ENCODE data around the gene FRMD5. TPM values are rescaled to one million over a fixed set of nuclear protein-coding genes. Genes with fewer than 3 reads are reported as not detected.

The FRMD5 gene
- total and polyA plus RNA-seq, 2 experiments from 2014 or later: 5.9 to 10.1 TPM

GRCh38 chr15:44158111-44158510 lies 37.0 kb downstream of the FRMD5 start:
- H3K27ac ChIP-seq (ENCODE audit: low read depth): no peak overlapping the region
- H3K36me3 ChIP-seq (ENCODE audit: insufficient read depth): no peaks in the 10 kb centered on the region
- H3K9me2 ChIP-seq (ENCODE audit: insufficient read depth): no peaks in the 10 kb centered on the region
- H3F3A ChIP-seq (replicated peaks; ENCODE audit: low read depth): no peaks in the 10 kb centered on the region
- no peaks in the 10 kb centered on the region for H3K4me1 ChIP-seq (ENCODE audit: insufficient read depth)
- H3K27me3 ChIP-seq (ENCODE audit: insufficient read depth): no peaks in the 10 kb centered on the region
- Mint-ChIP-seq H3K36me3 (ENCODE audit: low read depth) (no peaks in the 10 kb centered on the region; the same call in 2 of the 3 replicates), H3K9me3 (no peaks in the 10 kb centered on the region; the same call in 2 of the 3 replicates), H3K27me3 (ENCODE audit: insufficient read depth, low read depth, poor library complexity) (no peaks in the 10 kb centered on the region), H3K4me3 (no peak overlapping the region), H3K27ac (no peak overlapping the region), H3K4me1 (peaks cover 3% of the 10 kb centered on the region)
- ATAC-seq (no peak), DNase-seq (ENCODE audit: low spot score) (no peak)
- H2AFZ ChIP-seq: no peak overlapping the region
- H3K79me2 ChIP-seq (replicated peaks; ENCODE audit: insufficient read depth): no peaks in the 10 kb centered on the region
- no peak overlapping the region for H3K4me2 ChIP-seq
- H3K4me3 ChIP-seq: no peak overlapping the region
- peaks cover 6% of the 10 kb centered on the region; the same call in 1 of the 2 replicates for H4K20me1 ChIP-seq (replicated peaks; ENCODE audit: insufficient read depth)
- TF ChIP-seq ZNF331 (CRISPR knock-in tag; IDR thresholded peaks at IDR 0.05; ENCODE audit: low read depth) (no peak), STAT1 (IDR thresholded peaks at IDR 0.05; ENCODE audit: unreplicated experiment) (no peak), POLR2AphosphoS5 (IDR thresholded peaks at IDR 0.05; ENCODE audit: low read depth) (no peak), NANOG (IDR thresholded peaks at IDR 0.05; ENCODE audit: borderline replicate concordance) (no peak), ZNF462 (CRISPR knock-in tag; IDR thresholded peaks at IDR 0.05) (no peak), EZH2phosphoT487 (IDR thresholded peaks at IDR 0.05; ENCODE audit: unreplicated experiment) (no peak), ZNF114 (CRISPR knock-in tag; IDR thresholded peaks at IDR 0.05) (no peak), JUNB (IDR thresholded peaks at IDR 0.05; ENCODE audit: unreplicated experiment) (no peak), EZH2 (IDR thresholded peaks at IDR 0.05; ENCODE audit: low read depth, unreplicated experiment) (no peak), ETS1 (IDR thresholded peaks at IDR 0.05) (no peak), CREB1 (CRISPR knock-in tag; IDR thresholded peaks at IDR 0.05; ENCODE audit: low read depth) (no peak)
- TF ChIP-seq, protein P1, sequence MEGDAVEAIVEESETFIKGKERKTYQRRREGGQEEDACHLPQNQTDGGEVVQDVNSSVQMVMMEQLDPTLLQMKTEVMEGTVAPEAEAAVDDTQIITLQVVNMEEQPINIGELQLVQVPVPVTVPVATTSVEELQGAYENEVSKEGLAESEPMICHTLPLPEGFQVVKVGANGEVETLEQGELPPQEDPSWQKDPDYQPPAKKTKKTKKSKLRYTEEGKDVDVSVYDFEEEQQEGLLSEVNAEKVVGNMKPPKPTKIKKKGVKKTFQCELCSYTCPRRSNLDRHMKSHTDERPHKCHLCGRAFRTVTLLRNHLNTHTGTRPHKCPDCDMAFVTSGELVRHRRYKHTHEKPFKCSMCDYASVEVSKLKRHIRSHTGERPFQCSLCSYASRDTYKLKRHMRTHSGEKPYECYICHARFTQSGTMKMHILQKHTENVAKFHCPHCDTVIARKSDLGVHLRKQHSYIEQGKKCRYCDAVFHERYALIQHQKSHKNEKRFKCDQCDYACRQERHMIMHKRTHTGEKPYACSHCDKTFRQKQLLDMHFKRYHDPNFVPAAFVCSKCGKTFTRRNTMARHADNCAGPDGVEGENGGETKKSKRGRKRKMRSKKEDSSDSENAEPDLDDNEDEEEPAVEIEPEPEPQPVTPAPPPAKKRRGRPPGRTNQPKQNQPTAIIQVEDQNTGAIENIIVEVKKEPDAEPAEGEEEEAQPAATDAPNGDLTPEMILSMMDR (conservative IDR thresholded peaks at IDR 0.05; ENCODE audit: low read depth in 2 of 2): no peak
- TF ChIP-seq, protein P2, sequence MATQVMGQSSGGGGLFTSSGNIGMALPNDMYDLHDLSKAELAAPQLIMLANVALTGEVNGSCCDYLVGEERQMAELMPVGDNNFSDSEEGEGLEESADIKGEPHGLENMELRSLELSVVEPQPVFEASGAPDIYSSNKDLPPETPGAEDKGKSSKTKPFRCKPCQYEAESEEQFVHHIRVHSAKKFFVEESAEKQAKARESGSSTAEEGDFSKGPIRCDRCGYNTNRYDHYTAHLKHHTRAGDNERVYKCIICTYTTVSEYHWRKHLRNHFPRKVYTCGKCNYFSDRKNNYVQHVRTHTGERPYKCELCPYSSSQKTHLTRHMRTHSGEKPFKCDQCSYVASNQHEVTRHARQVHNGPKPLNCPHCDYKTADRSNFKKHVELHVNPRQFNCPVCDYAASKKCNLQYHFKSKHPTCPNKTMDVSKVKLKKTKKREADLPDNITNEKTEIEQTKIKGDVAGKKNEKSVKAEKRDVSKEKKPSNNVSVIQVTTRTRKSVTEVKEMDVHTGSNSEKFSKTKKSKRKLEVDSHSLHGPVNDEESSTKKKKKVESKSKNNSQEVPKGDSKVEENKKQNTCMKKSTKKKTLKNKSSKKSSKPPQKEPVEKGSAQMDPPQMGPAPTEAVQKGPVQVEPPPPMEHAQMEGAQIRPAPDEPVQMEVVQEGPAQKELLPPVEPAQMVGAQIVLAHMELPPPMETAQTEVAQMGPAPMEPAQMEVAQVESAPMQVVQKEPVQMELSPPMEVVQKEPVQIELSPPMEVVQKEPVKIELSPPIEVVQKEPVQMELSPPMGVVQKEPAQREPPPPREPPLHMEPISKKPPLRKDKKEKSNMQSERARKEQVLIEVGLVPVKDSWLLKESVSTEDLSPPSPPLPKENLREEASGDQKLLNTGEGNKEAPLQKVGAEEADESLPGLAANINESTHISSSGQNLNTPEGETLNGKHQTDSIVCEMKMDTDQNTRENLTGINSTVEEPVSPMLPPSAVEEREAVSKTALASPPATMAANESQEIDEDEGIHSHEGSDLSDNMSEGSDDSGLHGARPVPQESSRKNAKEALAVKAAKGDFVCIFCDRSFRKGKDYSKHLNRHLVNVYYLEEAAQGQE (IDR thresholded peaks at IDR 0.05; ENCODE audit: unreplicated experiment): no peak

All from GM23338 (cell line).